Measurements from ENCODE around the gene HS3ST2.

- TF ChIP-seq MAX (IDR thresholded peaks at IDR 0.05) (no peak), CTCF (IDR thresholded peaks at IDR 0.05) (no peak), KDM5A (IDR thresholded peaks at IDR 0.05) (no peak), EP300 (IDR thresholded peaks at IDR 0.05) (no peak), SREBF2 (IDR thresholded peaks at IDR 0.05) (no peak)
Observed at GRCh38 chr16:22844416-22844815, 30.5 kb downstream of the HS3ST2 start.

All from A549 (cell line).